MM.1S (cell line): ENCODE measurements around the gene SNX8.

ENCODE experiments used
- CTCF ChIP-seq: fragments of 300-600 bp; sonication (generic); IDR thresholded peaks from 2 replicates; pipeline ENCODE4 v1.5.1; 2016; ENCODE audit warnings: antibody characterized with exemption, low read length, mixed read lengths
- EZH2 ChIP-seq: fragments of 300-600 bp; sonication (generic); optimal IDR thresholded peaks from 2 replicates; pipeline ENCODE3; 2017; ENCODE audit warnings: low read depth, mild to moderate bottlenecking, antibody characterized with exemption, low read length, mixed read lengths

DNA sequence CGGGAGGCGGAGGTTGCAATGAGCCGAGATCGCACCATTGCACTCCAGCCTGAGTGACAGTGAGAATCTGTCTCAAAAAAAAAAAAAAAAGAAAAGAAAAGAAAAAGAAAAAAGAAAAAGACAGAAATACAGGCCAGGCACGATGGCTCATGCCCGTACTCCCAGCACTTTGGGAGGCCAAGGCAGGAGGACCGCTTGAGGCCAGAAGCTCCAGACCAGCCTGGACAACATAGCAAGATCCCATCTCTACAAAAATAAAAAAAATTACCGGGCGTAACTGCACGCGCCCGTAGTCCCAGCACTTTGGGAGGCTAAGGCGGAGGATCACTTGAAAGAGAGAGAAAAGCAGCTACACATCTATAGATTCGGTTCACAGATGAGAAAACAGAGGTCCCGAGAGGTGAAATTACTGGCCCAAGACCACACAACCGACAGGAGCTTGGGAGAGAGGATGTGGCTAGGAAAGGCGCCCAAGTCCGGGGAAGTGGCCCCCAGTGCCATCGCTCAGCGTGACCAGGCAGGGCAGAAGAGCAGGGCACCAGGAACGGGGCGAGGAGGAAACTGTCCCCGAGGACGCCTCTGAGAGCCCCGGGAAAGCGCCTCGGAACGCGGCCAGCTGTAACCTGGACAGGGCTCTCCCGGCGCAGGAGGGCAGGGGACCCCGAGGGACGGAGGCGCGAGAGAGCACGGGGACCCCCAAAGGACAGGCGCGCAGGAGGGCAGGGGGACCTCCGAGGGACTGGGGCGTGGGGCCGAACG is 612 bp downstream of the SNX8 start:
- TF ChIP-seq CTCF = no peak
- no peak for TF ChIP-seq EZH2
